ENCODE measurements around the gene RPSA. TPM values are rescaled to one million over a fixed set of nuclear protein-coding genes. Genes with fewer than 3 reads are reported as not detected.

RPSA gene
- total RNA-seq, 1 experiment from 2014 or later: 2,455 TPM

DNA sequence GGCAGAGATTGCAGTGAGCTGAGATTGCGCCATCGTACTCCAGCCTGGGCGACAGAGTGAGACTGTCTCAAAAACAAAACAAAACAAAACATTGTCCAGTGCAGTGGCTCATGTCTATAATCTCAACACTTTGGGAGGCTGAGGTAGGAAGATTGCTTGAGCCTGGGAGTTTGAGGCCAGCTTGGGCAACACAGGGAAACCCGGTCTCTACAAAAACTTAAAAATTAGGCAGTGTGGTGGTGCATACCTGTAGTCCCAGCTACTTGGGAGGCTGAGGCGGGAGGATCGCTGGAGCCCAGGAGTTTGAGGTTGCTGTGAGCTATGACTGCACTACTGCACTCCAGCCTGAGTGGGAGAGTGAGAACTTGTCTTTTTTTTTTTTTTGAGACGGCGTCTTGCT lies 33.8 kb downstream of the RPSA start:
- H3K4me3 Mint-ChIP-seq: no peak overlapping the region
- no peaks in the 10 kb centered on the region for H3K9me3 Mint-ChIP-seq
- H3K27me3 Mint-ChIP-seq (ENCODE audit: low read depth): no peaks in the 10 kb centered on the region
- H3K36me3 Mint-ChIP-seq: no peaks in the 10 kb centered on the region
- DNase-seq (ENCODE audit: low spot score) (no peak), ATAC-seq (no peak)
- POLR2A ChIA-PET: no interaction called here
- CTCF ChIA-PET: interaction anchor here (0.7 kb wide), 1 partner anchor 63 kb away, joined by 4 read pairs; no protein-coding TSS in a partner anchor
- H3K4me1 Mint-ChIP-seq: peaks cover 7% of the 10 kb centered on the region
- H3K27ac Mint-ChIP-seq: no peak overlapping the region
- TF ChIP-seq MXD4 (CRISPR knock-in tag; IDR thresholded peaks at IDR 0.05; ENCODE audit: borderline replicate concordance) (no peak), RELA (CRISPR knock-in tag; IDR thresholded peaks at IDR 0.05; ENCODE audit: borderline replicate concordance) (no peak), FOXP1 (CRISPR knock-in tag; IDR thresholded peaks at IDR 0.05; ENCODE audit: borderline replicate concordance) (no peak), JAZF1 (CRISPR knock-in tag; IDR thresholded peaks at IDR 0.05) (no peak), TEAD4 (CRISPR knock-in tag; IDR thresholded peaks at IDR 0.05) (no peak), ZNF671 (CRISPR knock-in tag; IDR thresholded peaks at IDR 0.05) (no peak)
- TF ChIP-seq, protein P1, sequence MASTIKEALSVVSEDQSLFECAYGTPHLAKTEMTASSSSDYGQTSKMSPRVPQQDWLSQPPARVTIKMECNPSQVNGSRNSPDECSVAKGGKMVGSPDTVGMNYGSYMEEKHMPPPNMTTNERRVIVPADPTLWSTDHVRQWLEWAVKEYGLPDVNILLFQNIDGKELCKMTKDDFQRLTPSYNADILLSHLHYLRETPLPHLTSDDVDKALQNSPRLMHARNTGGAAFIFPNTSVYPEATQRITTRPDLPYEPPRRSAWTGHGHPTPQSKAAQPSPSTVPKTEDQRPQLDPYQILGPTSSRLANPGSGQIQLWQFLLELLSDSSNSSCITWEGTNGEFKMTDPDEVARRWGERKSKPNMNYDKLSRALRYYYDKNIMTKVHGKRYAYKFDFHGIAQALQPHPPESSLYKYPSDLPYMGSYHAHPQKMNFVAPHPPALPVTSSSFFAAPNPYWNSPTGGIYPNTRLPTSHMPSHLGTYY (CRISPR knock-in tag; IDR thresholded peaks at IDR 0.05): no peak
- TF ChIP-seq, protein P2, sequence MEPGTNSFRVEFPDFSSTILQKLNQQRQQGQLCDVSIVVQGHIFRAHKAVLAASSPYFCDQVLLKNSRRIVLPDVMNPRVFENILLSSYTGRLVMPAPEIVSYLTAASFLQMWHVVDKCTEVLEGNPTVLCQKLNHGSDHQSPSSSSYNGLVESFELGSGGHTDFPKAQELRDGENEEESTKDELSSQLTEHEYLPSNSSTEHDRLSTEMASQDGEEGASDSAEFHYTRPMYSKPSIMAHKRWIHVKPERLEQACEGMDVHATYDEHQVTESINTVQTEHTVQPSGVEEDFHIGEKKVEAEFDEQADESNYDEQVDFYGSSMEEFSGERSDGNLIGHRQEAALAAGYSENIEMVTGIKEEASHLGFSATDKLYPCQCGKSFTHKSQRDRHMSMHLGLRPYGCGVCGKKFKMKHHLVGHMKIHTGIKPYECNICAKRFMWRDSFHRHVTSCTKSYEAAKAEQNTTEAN (CRISPR knock-in tag; IDR thresholded peaks at IDR 0.05): no peak
- TF ChIP-seq, protein P3, sequence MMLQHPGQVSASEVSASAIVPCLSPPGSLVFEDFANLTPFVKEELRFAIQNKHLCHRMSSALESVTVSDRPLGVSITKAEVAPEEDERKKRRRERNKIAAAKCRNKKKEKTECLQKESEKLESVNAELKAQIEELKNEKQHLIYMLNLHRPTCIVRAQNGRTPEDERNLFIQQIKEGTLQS (CRISPR knock-in tag; conservative IDR thresholded peaks at IDR 0.05): no peak

DNA sequence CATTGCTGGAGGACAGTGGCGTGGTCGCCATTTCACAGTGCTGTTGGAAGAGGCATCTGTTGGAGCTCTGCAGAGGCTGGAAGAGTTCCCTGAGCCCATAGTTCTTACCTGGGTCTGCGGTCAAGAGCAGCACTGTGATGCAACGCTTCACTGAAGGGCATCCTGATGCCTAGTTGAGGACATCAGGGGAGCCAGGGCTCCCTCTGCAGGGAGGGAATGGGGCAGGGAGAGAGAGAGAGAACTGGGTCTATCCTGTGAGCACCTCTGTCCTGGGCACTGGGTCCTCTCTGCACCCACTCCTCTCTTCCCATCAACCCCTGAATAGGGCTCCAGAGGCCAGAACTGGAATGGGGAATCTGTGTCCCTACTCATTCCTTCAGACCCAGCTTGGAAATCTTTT lies 37.0 kb downstream of the RPSA start:
- no peak overlapping the region for H3K4me3 Mint-ChIP-seq
- no peak overlapping the region for H3K27ac Mint-ChIP-seq
- POLR2A ChIA-PET: no interaction called here
- H3K9me3 Mint-ChIP-seq: no peaks in the 10 kb centered on the region
- no peaks in the 10 kb centered on the region for H3K36me3 Mint-ChIP-seq
- ATAC-seq: peak; percentile 93
- peak; percentile 50 for DNase-seq (ENCODE audit: low spot score)
- H3K4me1 Mint-ChIP-seq: peaks cover 15% of the 10 kb centered on the region
- no peak for TF ChIP-seq ZNF317 (CRISPR knock-in tag; IDR thresholded peaks at IDR 0.05; ENCODE audit: borderline replicate concordance, low read depth)
- no peak for TF ChIP-seq MXD4 (CRISPR knock-in tag; IDR thresholded peaks at IDR 0.05; ENCODE audit: borderline replicate concordance)
- no peak for TF ChIP-seq GTF2I (CRISPR knock-in tag; conservative IDR thresholded peaks at IDR 0.05)
- TF ChIP-seq, protein P4, sequence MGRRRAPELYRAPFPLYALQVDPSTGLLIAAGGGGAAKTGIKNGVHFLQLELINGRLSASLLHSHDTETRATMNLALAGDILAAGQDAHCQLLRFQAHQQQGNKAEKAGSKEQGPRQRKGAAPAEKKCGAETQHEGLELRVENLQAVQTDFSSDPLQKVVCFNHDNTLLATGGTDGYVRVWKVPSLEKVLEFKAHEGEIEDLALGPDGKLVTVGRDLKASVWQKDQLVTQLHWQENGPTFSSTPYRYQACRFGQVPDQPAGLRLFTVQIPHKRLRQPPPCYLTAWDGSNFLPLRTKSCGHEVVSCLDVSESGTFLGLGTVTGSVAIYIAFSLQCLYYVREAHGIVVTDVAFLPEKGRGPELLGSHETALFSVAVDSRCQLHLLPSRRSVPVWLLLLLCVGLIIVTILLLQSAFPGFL (CRISPR knock-in tag; IDR thresholded peaks at IDR 0.05; ENCODE audit: borderline replicate concordance): no peak
- TF ChIP-seq, protein P5, sequence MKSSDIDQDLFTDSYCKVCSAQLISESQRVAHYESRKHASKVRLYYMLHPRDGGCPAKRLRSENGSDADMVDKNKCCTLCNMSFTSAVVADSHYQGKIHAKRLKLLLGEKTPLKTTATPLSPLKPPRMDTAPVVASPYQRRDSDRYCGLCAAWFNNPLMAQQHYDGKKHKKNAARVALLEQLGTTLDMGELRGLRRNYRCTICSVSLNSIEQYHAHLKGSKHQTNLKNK (CRISPR knock-in tag; IDR thresholded peaks at IDR 0.05): no peak
- TF ChIP-seq TCF7 (CRISPR knock-in tag; IDR thresholded peaks at IDR 0.05; ENCODE audit: low read depth): no peak
- TF ChIP-seq, protein P6, sequence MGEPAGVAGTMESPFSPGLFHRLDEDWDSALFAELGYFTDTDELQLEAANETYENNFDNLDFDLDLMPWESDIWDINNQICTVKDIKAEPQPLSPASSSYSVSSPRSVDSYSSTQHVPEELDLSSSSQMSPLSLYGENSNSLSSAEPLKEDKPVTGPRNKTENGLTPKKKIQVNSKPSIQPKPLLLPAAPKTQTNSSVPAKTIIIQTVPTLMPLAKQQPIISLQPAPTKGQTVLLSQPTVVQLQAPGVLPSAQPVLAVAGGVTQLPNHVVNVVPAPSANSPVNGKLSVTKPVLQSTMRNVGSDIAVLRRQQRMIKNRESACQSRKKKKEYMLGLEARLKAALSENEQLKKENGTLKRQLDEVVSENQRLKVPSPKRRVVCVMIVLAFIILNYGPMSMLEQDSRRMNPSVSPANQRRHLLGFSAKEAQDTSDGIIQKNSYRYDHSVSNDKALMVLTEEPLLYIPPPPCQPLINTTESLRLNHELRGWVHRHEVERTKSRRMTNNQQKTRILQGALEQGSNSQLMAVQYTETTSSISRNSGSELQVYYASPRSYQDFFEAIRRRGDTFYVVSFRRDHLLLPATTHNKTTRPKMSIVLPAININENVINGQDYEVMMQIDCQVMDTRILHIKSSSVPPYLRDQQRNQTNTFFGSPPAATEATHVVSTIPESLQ (CRISPR knock-in tag; IDR thresholded peaks at IDR 0.05): no peak
- TF ChIP-seq ESRRA (CRISPR knock-in tag; IDR thresholded peaks at IDR 0.05; ENCODE audit: borderline replicate concordance): no peak
- no peak for TF ChIP-seq NFE2L1 (CRISPR knock-in tag; IDR thresholded peaks at IDR 0.05)
- no peak for TF ChIP-seq IRF2 (CRISPR knock-in tag; IDR thresholded peaks at IDR 0.05; ENCODE audit: borderline replicate concordance, low read depth)
- TF ChIP-seq, protein P7, sequence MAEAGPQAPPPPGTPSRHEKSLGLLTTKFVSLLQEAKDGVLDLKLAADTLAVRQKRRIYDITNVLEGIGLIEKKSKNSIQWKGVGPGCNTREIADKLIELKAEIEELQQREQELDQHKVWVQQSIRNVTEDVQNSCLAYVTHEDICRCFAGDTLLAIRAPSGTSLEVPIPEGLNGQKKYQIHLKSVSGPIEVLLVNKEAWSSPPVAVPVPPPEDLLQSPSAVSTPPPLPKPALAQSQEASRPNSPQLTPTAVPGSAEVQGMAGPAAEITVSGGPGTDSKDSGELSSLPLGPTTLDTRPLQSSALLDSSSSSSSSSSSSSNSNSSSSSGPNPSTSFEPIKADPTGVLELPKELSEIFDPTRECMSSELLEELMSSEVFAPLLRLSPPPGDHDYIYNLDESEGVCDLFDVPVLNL (CRISPR knock-in tag; IDR thresholded peaks at IDR 0.05; ENCODE audit: borderline replicate concordance, low read depth): no peak
- CTCF ChIA-PET: interaction anchor here (1.0 to 1.4 kb wide), 2 partner anchors 27 to 38 kb away, joined by 3 to 6 read pairs; no protein-coding TSS in a partner anchor
- no peaks in the 10 kb centered on the region for H3K27me3 Mint-ChIP-seq (ENCODE audit: low read depth)

Measured in WTC11 (cell line).